GM12801 (cell line): ENCODE results near the gene ARHGAP40.

Source experiments
- CTCF ChIP-seq: IDR thresholded peaks from one replicate; pipeline ENCODE4 v1.5.1; 2011; ENCODE audit warnings: control low read depth; ENCODE audit not compliant: insufficient read length; ENCODE audit errors: extremely low read depth

ARHGAP40 gene

GRCh38 chr20:38589967-38590675 lies 11.5 kb upstream of the ARHGAP40 start:
- no peak for TF ChIP-seq CTCF

- no peak for TF ChIP-seq CTCF
Measured at GRCh38 chr20:38590676-38591473, 10.7 kb upstream of the ARHGAP40 start.

- no peak for TF ChIP-seq CTCF
Measured at GRCh38 chr20:38591474-38592410, 9.9 kb upstream of the ARHGAP40 start.

GRCh38 chr20:38599410-38599882 lies 2.2 kb upstream of the ARHGAP40 start:
- no peak for TF ChIP-seq CTCF

- TF ChIP-seq CTCF: no peak
Measured at GRCh38 chr20:38600057-38600456, 1.6 kb upstream of the ARHGAP40 start.

GRCh38 chr20:38602185-38602581 lies 574 bp downstream of the ARHGAP40 start:
- no peak for TF ChIP-seq CTCF

- no peak for TF ChIP-seq CTCF
Measured at GRCh38 chr20:38603286-38603685, 1.7 kb downstream of the ARHGAP40 start.
